IPS-NIHi7 (cell line): ENCODE results near the gene CDK19.

ENCODE experiments used
- DNase-seq: peaks from one replicate; pipeline ENCODE4 v3.0.0; 2012; ENCODE audit warnings: mixed read lengths; ENCODE audit errors: extremely low spot score

The CDK19 gene

GRCh38 chr6:110703010-110703905, 112.0 kb downstream of the CDK19 start:
- DNase-seq = no peak

- DNase-seq = no peak
These were observed 115.5 kb downstream of the CDK19 start for GRCh38 chr6:110699780-110700179.

GRCh38 chr6:110693994-110694393, 121.3 kb downstream of the CDK19 start:
- DNase-seq = no peak

- no peak for DNase-seq
These were observed 122.0 kb downstream of the CDK19 start for GRCh38 chr6:110693296-110693695.

- DNase-seq = no peak
These were observed 124.4 kb downstream of the CDK19 start for GRCh38 chr6:110690916-110691315.

GRCh38 chr6:110690106-110690654, 125.1 kb downstream of the CDK19 start:
- no peak for DNase-seq

GRCh38 chr6:110689275-110689935, 125.9 kb downstream of the CDK19 start:
- DNase-seq = peak; percentile 20

GRCh38 chr6:110688661-110689268, 126.5 kb downstream of the CDK19 start:
- DNase-seq = no peak

- no peak for DNase-seq
These were observed 127.9 kb downstream of the CDK19 start for GRCh38 chr6:110687326-110687725.

GRCh38 chr6:110683241-110683640, 132.0 kb downstream of the CDK19 start:
- no peak for DNase-seq

- DNase-seq = peak; percentile 69
These were observed 132.8 kb downstream of the CDK19 start for GRCh38 chr6:110682460-110682853.

- no peak for DNase-seq
These were observed 133.5 kb downstream of the CDK19 start for GRCh38 chr6:110681543-110682459.

GRCh38 chr6:110676396-110676795, 138.9 kb downstream of the CDK19 start:
- DNase-seq = no peak

GRCh38 chr6:110674096-110674495, 141.2 kb downstream of the CDK19 start:
- DNase-seq = no peak

GRCh38 chr6:110672122-110672521, 143.1 kb downstream of the CDK19 start:
- no peak for DNase-seq

GRCh38 chr6:110671447-110671846, 143.8 kb downstream of the CDK19 start:
- DNase-seq = no peak

- no peak for DNase-seq
These were observed 149.7 kb downstream of the CDK19 start for GRCh38 chr6:110665600-110665999.

- no peak for DNase-seq
These were observed 150.3 kb downstream of the CDK19 start for GRCh38 chr6:110664933-110665332.

- DNase-seq = no peak
These were observed 152.6 kb downstream of the CDK19 start for GRCh38 chr6:110662490-110663211.

- no peak for DNase-seq
These were observed 153.9 kb downstream of the CDK19 start for GRCh38 chr6:110661414-110661813.
